Endodermal cell (in vitro differentiated cells): ENCODE measurements around the gene CRLF3. TPM values are rescaled to one million over a fixed set of nuclear protein-coding genes. Genes with fewer than 3 reads are reported as not detected.

Experiments used
- DNase-seq: peaks from one replicate; pipeline ENCODE4 v3.0.0-alpha.2; 2017
- H3K27ac ChIP-seq: 2 replicates; pipeline ENCODE4 v1.5.1; 2013; ENCODE audit warnings: mild to moderate bottlenecking, low read depth, low read length, moderate library complexity
- H3K27me3 ChIP-seq: 2 replicates; pipeline ENCODE4 v1.6.1; 2013; ENCODE audit warnings: mild to moderate bottlenecking, low read length, moderate library complexity; ENCODE audit not compliant: insufficient read depth, control insufficient read depth, poor library complexity, severe bottlenecking
- H3K36me3 ChIP-seq: 2 replicates; pipeline ENCODE4 v1.7.0; 2013; ENCODE audit warnings: mild to moderate bottlenecking, low read length, moderate library complexity; ENCODE audit not compliant: control insufficient read depth, insufficient read depth
- H3K4me1 ChIP-seq: one replicate; pipeline ENCODE4 v1.7.0; 2013; ENCODE audit warnings: low read length; ENCODE audit not compliant: control insufficient read depth, insufficient read depth
- H3K4me3 ChIP-seq: 2 replicates; pipeline ENCODE4 v1.5.1; 2013; ENCODE audit warnings: mild to moderate bottlenecking, low read length, moderate library complexity
- H3K9ac ChIP-seq: 2 replicates; pipeline ENCODE4 v1.6.1; 2013; ENCODE audit warnings: mild to moderate bottlenecking, low read length, moderate library complexity; ENCODE audit not compliant: poor library complexity, severe bottlenecking; ENCODE audit errors: extremely low read depth
- H3K9me3 ChIP-seq: 2 replicates; pipeline ENCODE4 v1.6.1; 2013; ENCODE audit warnings: mild to moderate bottlenecking, low read length, moderate library complexity; ENCODE audit not compliant: control insufficient read depth
- H3K27ac Mint-ChIP-seq: 2 replicates; pipeline ENCODE4 v1.8.0; 2020; ENCODE audit warnings: mixed read lengths
- H3K27me3 Mint-ChIP-seq: 2 replicates; pipeline ENCODE4 v1.8.0; 2021; ENCODE audit warnings: mild to moderate bottlenecking, mixed read lengths; ENCODE audit not compliant: insufficient read depth
- H3K36me3 Mint-ChIP-seq: 2 replicates; pipeline ENCODE4 v1.8.0; 2020; ENCODE audit warnings: low read depth, mixed read lengths
- H3K4me1 Mint-ChIP-seq: 2 replicates; pipeline ENCODE4 v1.8.0; 2020; ENCODE audit warnings: mixed read lengths
- H3K4me3 Mint-ChIP-seq: 2 replicates; pipeline ENCODE4 v1.8.0; 2020; ENCODE audit warnings: mild to moderate bottlenecking, moderate library complexity, mixed read lengths
- H3K9me3 Mint-ChIP-seq: 2 replicates; pipeline ENCODE4 v1.8.0; 2020; ENCODE audit warnings: mild to moderate bottlenecking, mixed read lengths
- WGBS, 2 experiments: methylation state at CpG; one replicate each; pipeline versions ENCODE4 v1.1.5 to v1.1.7; 2013; ENCODE audit warnings: missing lambda C conversion rate in 2 of 2, mixed read lengths in 1 of 2; ENCODE audit not compliant: insufficient coverage in 1 of 2, insufficient read length in 1 of 2; 5-methylcytosine and 5-hydroxymethylcytosine counted together
- total RNA-seq, 2 donors: library from RNA; stranded (reverse); fragmentation: NEBNext Ultra II Directional in 1 of 2; extraction: Animal tissue kit (Norgen Biotek cat#: 25700) in 1 of 2; gene quantifications; 2 replicates in 1 of 2; 3 replicates in 1 of 2; pipeline ENCODE4 v1.2.1, GENCODE V29; 2021
- TF ChIP-seq, protein P1 (sequence below): fragments of 200-600 bp; sonication (generic); conservative IDR thresholded peaks from 2 replicates; pipeline ENCODE4 v1.5.0; 2021; ENCODE audit warnings: antibody characterized with exemption, mild to moderate bottlenecking

Gene CRLF3
- total RNA-seq, 2 donors from 2014 or later = 26.1 to 31.2 TPM

DNA sequence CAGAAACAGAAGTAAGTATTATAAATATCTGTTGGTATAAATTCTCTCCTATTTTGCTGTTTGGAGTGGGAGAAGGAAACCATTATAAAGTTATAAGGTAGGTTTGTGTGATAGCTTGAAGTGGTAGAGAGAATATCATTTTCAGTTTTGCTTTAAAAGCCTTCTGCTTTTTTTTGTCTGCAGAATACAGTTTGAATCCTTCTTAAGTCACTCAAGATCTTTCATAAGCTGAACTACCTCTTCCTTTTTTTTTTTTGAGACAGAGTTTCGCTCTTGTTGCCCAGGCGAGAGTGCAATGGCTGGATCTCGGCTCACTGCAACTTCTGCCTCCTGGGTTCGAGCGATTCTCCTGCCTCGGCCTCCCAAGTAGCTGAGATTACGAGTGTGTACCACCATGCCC lies 16.3 kb upstream of the CRLF3 start:
- Histone ChIP-seq H3K36me3 (peaks cover 68% of the 10 kb centered on the region), H3K27me3 (no peaks in the 10 kb centered on the region), H3K4me3 (no peak overlapping the region), H3K4me1 (no peaks in the 10 kb centered on the region), H3K9ac (no peak overlapping the region), H3K27ac (no peak overlapping the region), H3K9me3 (no peaks in the 10 kb centered on the region)
- TF ChIP-seq, protein P1, sequence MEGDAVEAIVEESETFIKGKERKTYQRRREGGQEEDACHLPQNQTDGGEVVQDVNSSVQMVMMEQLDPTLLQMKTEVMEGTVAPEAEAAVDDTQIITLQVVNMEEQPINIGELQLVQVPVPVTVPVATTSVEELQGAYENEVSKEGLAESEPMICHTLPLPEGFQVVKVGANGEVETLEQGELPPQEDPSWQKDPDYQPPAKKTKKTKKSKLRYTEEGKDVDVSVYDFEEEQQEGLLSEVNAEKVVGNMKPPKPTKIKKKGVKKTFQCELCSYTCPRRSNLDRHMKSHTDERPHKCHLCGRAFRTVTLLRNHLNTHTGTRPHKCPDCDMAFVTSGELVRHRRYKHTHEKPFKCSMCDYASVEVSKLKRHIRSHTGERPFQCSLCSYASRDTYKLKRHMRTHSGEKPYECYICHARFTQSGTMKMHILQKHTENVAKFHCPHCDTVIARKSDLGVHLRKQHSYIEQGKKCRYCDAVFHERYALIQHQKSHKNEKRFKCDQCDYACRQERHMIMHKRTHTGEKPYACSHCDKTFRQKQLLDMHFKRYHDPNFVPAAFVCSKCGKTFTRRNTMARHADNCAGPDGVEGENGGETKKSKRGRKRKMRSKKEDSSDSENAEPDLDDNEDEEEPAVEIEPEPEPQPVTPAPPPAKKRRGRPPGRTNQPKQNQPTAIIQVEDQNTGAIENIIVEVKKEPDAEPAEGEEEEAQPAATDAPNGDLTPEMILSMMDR = no peak
- Mint-ChIP-seq H3K4me3 (no peak overlapping the region), H3K27me3 (no peaks in the 10 kb centered on the region), H3K36me3 (peaks cover 59% of the 10 kb centered on the region), H3K4me1 (no peaks in the 10 kb centered on the region), H3K27ac (no peak overlapping the region), H3K9me3 (no peaks in the 10 kb centered on the region)
- 94 to 95% methylated on average over 5 to 7 of the region's 7 CpGs for WGBS, 2 experiments
- DNase-seq = no peak

DNA sequence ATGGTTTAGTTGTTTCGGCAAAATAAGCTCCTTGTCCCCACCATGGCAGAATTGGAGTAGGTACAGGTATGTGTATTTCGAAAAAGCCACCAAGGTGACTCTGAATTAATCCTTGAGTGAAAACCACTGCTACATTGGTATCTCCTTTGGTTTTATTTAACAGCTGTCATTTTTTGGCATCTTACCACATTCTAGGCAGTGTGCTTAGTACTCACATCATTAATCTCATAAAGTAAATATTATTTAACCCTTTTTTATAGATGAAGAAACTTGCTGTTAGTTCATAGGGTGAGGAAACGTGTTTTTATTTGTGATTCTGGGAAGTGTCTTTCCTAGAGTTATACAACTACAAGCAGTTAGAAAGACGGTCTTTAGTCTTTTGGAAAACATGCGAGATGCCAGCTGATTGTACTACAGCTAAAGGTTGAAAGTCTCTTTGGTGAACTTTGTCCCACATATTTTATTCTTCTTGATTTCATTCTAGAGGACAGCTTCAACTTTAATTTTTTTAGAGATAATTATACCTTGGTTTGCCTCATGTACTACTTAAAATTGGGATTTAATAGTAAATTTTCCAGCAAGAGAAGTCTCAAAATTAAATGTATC lies 13.8 kb upstream of the CRLF3 start:
- TF ChIP-seq, protein P1 = no peak
- Histone ChIP-seq H3K27me3 (no peaks in the 10 kb centered on the region), H3K4me3 (no peak overlapping the region), H3K9me3 (no peaks in the 10 kb centered on the region), H3K4me1 (no peaks in the 10 kb centered on the region), H3K9ac (no peak overlapping the region), H3K27ac (no peak overlapping the region), H3K36me3 (peaks cover 68% of the 10 kb centered on the region)
- Mint-ChIP-seq H3K27ac (no peak overlapping the region), H3K36me3 (peaks cover 57% of the 10 kb centered on the region), H3K9me3 (no peaks in the 10 kb centered on the region), H3K4me3 (no peak overlapping the region), H3K4me1 (no peaks in the 10 kb centered on the region), H3K27me3 (no peaks in the 10 kb centered on the region)
- no peak for DNase-seq
- 95 to 96% methylated on average over 3 to 5 of the region's 5 CpGs for WGBS, 2 experiments

DNA sequence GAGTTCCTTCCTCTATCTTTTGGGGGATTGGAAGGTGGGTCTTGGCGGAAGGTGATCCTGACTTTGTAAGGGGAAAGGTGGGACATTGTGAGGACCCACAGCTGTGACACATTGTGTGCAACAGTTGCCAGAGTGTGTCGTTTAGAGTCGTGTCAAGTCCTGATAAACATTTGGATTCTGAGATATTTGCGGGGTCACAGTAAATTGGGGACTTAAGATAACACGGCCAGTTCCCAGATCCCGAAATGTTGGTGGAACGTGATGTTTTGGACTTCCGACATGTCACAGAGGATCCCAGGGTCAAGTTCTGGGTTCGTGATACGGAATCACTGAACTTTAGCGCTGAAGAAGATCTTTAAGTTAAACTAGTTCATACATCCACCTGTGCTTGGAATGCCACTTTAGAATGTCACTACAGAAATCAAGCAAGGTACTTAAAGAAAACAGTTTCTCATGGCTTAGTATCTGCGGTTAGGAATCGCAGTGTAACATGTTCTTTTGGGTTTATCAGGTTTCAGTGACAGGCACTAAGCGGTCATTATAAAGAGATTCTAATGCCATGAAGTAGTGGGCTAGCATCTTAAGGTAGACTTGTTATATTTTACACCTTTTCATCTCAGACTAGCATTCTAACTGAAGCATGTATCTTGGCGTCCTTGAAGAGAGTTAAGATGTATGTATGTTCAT lies 8.1 kb upstream of the CRLF3 start:
- no peaks in the 10 kb centered on the region for H3K9me3 ChIP-seq
- peaks cover 4% of the 10 kb centered on the region for H3K4me1 ChIP-seq
- no peak overlapping the region for H3K27ac ChIP-seq
- H3K4me1 Mint-ChIP-seq = peaks cover 16% of the 10 kb centered on the region
- no peaks in the 10 kb centered on the region for H3K9me3 Mint-ChIP-seq
- peak overlapping the region; percentile 82 for H3K9ac ChIP-seq
- DNase-seq = no peak
- TF ChIP-seq, protein P1 = no peak
- peak overlapping the region; percentile 92 for H3K4me3 Mint-ChIP-seq
- H3K36me3 ChIP-seq = peaks cover 26% of the 10 kb centered on the region
- peak overlapping the region; percentile 99 for H3K27ac Mint-ChIP-seq
- H3K36me3 Mint-ChIP-seq = peaks cover 18% of the 10 kb centered on the region
- WGBS, 2 experiments = 3 to 7% methylated on average over 9 to 15 of the region's 15 CpGs
- no peaks in the 10 kb centered on the region for H3K27me3 ChIP-seq
- H3K27me3 Mint-ChIP-seq = no peaks in the 10 kb centered on the region
- peak overlapping the region; percentile 99 for H3K4me3 ChIP-seq
